ENCODE data around the gene ZNF862.

ZNF862 gene

GRCh38 chr7:149850007-149850594 lies 11.9 kb downstream of the ZNF862 start:
- no peak overlapping the region for H3K4me3 ChIP-seq (replicated peaks in 1 of 2; ENCODE audit: low read depth in 2 of 2, low read length in 2 of 2)
- no peak for TF ChIP-seq CTCF (IDR thresholded peaks at IDR 0.05; ENCODE audit: low read depth, low read length)
- DNase-seq (ENCODE audit: low read depth in 2 of 2): no peak

- TF ChIP-seq CTCF (IDR thresholded peaks at IDR 0.05; ENCODE audit: low read depth, low read length): no peak
- DNase-seq (ENCODE audit: low read depth in 2 of 2): no peak
- no peak overlapping the region for H3K4me3 ChIP-seq (replicated peaks in 1 of 2; ENCODE audit: low read depth in 2 of 2, low read length in 2 of 2)
Observed at GRCh38 chr7:149850716-149851115, 12.5 kb downstream of the ZNF862 start.

- TF ChIP-seq CTCF (IDR thresholded peaks at IDR 0.05; ENCODE audit: low read depth, low read length): no peak
- no peak for DNase-seq (ENCODE audit: low read depth in 2 of 2)
Observed at GRCh38 chr7:149851449-149851848, 13.3 kb downstream of the ZNF862 start.

GRCh38 chr7:149853157-149853556 lies 15.0 kb downstream of the ZNF862 start:
- TF ChIP-seq CTCF (IDR thresholded peaks at IDR 0.05; ENCODE audit: low read depth, low read length): no peak
- no peak overlapping the region for H3K4me3 ChIP-seq (replicated peaks in 1 of 2; ENCODE audit: low read depth in 2 of 2, low read length in 2 of 2)
- peak in 1 of 2 donors; percentile 14 for DNase-seq (ENCODE audit: low read depth in 2 of 2)

More at GRCh38 chr7:149851449-149851848, 13.3 kb downstream of the ZNF862 start:
- H3K4me3 ChIP-seq (replicated peaks in 1 of 2; ENCODE audit: low read depth in 2 of 2, low read length in 2 of 2): no peak overlapping the region

- peak in 1 of 2 donors; percentile 48 for DNase-seq (ENCODE audit: low read depth in 2 of 2)
Observed at GRCh38 chr7:149854611-149855360, 16.6 kb downstream of the ZNF862 start.

More at GRCh38 chr7:149854611-149855360, 16.6 kb downstream of the ZNF862 start:
- no peak overlapping the region for H3K4me3 ChIP-seq (replicated peaks in 1 of 2; ENCODE audit: low read depth in 2 of 2, low read length in 2 of 2)
- no peak for TF ChIP-seq CTCF (IDR thresholded peaks at IDR 0.05; ENCODE audit: low read depth, low read length)
